ENCODE results near the gene VPS52. TPM values are rescaled to one million over a fixed set of nuclear protein-coding genes. Genes with fewer than 3 reads are reported as not detected.
A peak's percentile ranks its signal among the peaks of the same experiment; 100 is the strongest.

VPS52 gene
- total and polyA plus RNA-seq, 9 of the 15 experiments (the other 6 are each of a cell fraction or from before 2014, with no cell fraction given): 24.4 to 103 (median 40.2) TPM

DNA sequence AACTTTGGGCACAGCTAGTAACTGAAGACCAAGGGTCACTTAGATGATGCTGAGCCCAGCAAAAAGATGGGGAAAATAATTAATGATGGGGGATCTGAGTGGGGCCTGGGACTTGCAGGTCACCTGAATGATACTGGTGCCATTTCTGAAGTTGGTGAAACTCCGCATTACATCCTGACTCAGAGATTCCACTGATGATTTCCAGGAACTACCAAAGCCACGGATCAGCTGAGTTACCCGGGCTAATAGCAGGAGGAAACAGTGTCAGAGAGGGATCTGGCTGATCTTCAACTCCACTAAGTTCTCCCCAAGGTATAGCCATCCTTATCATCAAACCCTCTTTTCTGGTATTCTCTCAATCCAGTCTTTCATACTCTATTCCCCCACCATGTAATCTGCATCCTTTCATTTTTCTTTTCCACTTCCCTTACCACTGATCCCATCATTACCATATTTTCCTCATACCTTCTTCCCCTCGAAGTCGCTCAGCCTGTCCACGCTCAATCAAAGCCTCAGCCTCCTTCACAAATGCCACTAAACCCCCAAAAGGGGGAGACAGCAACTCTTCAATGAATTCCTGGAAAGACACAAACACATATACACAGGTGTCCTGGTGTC, 20.2 kb downstream of the VPS52 start (continued):
- TF ChIP-seq ZEB2 (IDR thresholded peaks at IDR 0.05) (0 out of 2 replicates have a peak, but pooled peaks have one; percentile 19), SNIP1 (IDR thresholded peaks at IDR 0.05; ENCODE audit: low read depth) (no peak), HLTF (IDR thresholded peaks at IDR 0.05) (0 out of 2 replicates have a peak, but pooled peaks have one; percentile 26), POLR2A (conservative IDR thresholded peaks at IDR 0.05) (no peak), CTCFL (IDR thresholded peaks at IDR 0.05; ENCODE audit: borderline replicate concordance, insufficient read depth, low read depth, low read length, poor library complexity, severe bottlenecking) (peak; percentile 21), LARP7 (IDR thresholded peaks at IDR 0.05) (0 out of 2 replicates have a peak, but pooled peaks have one; percentile 18), BRD9 (IDR thresholded peaks at IDR 0.05; ENCODE audit: low read depth, partially characterized antibody) (peak; percentile 23), CC2D1A (IDR thresholded peaks at IDR 0.05) (0 out of 2 replicates have a peak, but pooled peaks have one; percentile 11)
- TF ChIP-seq, protein P1, sequence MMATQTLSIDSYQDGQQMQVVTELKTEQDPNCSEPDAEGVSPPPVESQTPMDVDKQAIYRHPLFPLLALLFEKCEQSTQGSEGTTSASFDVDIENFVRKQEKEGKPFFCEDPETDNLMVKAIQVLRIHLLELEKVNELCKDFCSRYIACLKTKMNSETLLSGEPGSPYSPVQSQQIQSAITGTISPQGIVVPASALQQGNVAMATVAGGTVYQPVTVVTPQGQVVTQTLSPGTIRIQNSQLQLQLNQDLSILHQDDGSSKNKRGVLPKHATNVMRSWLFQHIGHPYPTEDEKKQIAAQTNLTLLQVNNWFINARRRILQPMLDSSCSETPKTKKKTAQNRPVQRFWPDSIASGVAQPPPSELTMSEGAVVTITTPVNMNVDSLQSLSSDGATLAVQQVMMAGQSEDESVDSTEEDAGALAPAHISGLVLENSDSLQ (IDR thresholded peaks at IDR 0.05): no peak; the same call in 1 of the 2 replicates
- TF ChIP-seq, protein P2, sequence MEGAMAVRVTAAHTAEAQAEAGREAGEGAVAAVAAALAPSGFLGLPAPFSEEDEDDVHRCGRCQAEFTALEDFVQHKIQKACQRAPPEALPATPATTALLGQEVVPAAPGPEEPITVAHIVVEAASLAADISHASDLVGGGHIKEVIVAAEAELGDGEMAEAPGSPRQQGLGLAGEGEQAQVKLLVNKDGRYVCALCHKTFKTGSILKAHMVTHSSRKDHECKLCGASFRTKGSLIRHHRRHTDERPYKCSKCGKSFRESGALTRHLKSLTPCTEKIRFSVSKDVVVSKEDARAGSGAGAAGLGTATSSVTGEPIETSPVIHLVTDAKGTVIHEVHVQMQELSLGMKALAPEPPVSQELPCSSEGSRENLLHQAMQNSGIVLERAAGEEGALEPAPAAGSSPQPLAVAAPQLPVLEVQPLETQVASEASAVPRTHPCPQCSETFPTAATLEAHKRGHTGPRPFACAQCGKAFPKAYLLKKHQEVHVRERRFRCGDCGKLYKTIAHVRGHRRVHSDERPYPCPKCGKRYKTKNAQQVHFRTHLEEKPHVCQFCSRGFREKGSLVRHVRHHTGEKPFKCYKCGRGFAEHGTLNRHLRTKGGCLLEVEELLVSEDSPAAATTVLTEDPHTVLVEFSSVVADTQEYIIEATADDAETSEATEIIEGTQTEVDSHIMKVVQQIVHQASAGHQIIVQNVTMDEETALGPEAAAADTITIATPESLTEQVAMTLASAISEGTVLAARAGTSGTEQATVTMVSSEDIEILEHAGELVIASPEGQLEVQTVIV (CRISPR knock-in tag; IDR thresholded peaks at IDR 0.05; ENCODE audit: borderline replicate concordance): no peak
